ENCODE results near the gene SGSM1. TPM values are rescaled to one million over a fixed set of nuclear protein-coding genes. Genes with fewer than 3 reads are reported as not detected.

SGSM1 gene
- total and polyA plus RNA-seq, 9 of the 15 experiments (the other 6 are each of a cell fraction or from before 2014, with no cell fraction given): not detected

DNA sequence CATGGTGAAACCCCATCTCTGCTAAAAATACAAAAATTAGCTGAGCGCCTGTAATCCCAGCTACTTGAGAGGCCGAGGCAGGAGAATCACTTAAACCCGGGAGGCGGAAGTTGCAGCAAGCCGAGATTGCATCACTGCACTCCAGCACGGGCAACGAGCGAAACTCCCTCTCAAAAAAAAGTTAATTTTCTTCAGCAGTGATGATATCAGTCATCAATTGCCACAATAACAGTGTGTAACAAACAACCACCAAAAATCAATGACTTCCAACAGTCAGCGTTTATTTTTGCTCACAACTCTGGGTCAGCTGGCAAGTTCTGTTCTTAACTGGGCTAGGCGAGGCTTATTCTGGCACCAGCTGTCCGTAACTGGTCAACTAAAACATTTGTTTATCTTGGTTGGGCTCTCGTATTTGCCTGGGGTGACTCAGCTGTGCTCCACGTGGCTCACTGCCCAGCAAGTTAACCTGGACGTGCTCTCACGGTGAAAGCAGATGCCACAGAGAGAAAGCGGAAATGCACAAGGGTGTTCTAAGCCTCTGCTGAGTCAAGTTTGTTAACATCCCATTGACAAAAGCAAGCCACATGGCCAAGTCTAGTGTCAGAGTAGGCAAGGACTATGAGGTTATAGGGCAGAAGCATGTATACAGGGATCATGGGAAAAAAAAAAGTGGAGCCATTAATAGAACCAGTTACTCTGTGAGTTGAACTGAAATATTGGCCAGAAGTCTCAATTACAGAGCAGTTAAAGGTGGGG, 88.4 kb downstream of the SGSM1 start (continued):
- TF ChIP-seq, protein P1, sequence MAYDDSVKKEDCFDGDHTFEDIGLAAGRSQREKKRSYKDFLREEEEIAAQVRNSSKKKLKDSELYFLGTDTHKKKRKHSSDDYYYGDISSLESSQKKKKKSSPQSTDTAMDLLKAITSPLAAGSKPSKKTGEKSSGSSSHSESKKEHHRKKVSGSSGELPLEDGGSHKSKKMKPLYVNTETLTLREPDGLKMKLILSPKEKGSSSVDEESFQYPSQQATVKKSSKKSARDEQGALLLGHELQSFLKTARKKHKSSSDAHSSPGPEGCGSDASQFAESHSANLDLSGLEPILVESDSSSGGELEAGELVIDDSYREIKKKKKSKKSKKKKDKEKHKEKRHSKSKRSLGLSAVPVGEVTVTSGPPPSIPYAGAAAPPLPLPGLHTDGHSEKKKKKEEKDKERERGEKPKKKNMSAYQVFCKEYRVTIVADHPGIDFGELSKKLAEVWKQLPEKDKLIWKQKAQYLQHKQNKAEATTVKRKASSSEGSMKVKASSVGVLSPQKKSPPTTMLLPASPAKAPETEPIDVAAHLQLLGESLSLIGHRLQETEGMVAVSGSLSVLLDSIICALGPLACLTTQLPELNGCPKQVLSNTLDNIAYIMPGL (CRISPR knock-in tag; IDR thresholded peaks at IDR 0.05): no peak
- TF ChIP-seq, protein P2, sequence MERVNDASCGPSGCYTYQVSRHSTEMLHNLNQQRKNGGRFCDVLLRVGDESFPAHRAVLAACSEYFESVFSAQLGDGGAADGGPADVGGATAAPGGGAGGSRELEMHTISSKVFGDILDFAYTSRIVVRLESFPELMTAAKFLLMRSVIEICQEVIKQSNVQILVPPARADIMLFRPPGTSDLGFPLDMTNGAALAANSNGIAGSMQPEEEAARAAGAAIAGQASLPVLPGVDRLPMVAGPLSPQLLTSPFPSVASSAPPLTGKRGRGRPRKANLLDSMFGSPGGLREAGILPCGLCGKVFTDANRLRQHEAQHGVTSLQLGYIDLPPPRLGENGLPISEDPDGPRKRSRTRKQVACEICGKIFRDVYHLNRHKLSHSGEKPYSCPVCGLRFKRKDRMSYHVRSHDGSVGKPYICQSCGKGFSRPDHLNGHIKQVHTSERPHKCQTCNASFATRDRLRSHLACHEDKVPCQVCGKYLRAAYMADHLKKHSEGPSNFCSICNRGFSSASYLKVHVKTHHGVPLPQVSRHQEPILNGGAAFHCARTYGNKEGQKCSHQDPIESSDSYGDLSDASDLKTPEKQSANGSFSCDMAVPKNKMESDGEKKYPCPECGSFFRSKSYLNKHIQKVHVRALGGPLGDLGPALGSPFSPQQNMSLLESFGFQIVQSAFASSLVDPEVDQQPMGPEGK (CRISPR knock-in tag; IDR thresholded peaks at IDR 0.05; ENCODE audit: borderline replicate concordance): no peak
- no peak for TF ChIP-seq ZNF445 (CRISPR knock-in tag; IDR thresholded peaks at IDR 0.05; ENCODE audit: low read depth)
- no peak for TF ChIP-seq EGR1 (conservative IDR thresholded peaks at IDR 0.05)
- TF ChIP-seq NR2C1 (IDR thresholded peaks at IDR 0.05): 0 out of 2 replicates have a peak, but pooled peaks have one; percentile 28
- TF ChIP-seq NR2C1 (tag; IDR thresholded peaks at IDR 0.05): no peak
- TF ChIP-seq MTA2 (IDR thresholded peaks at IDR 0.05; ENCODE audit: low read depth): no peak
- TF ChIP-seq FOSL1 (tag; conservative IDR thresholded peaks at IDR 0.05): peak; percentile 74
- TF ChIP-seq, protein P3, sequence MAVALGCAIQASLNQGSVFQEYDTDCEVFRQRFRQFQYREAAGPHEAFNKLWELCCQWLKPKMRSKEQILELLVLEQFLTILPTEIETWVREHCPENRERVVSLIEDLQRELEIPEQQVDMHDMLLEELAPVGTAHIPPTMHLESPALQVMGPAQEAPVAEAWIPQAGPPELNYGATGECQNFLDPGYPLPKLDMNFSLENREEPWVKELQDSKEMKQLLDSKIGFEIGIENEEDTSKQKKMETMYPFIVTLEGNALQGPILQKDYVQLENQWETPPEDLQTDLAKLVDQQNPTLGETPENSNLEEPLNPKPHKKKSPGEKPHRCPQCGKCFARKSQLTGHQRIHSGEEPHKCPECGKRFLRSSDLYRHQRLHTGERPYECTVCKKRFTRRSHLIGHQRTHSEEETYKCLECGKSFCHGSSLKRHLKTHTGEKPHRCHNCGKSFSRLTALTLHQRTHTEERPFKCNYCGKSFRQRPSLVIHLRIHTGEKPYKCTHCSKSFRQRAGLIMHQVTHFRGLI (CRISPR knock-in tag; IDR thresholded peaks at IDR 0.05): peak; percentile 36; the same call in 1 of the 2 replicates
- peak; percentile 68 for TF ChIP-seq MYC (IDR thresholded peaks at IDR 0.05; ENCODE audit: low read depth, low read length)
- no peak for TF ChIP-seq MYC (CRISPR knock-in tag; IDR thresholded peaks at IDR 0.05; ENCODE audit: borderline replicate concordance, low read depth)
- no peak for TF ChIP-seq ZNF583 (CRISPR knock-in tag; IDR thresholded peaks at IDR 0.05)
- TF ChIP-seq CBX1 (IDR thresholded peaks at IDR 0.05; ENCODE audit: low read depth): no peak
- TF ChIP-seq MTF1 (CRISPR knock-in tag; IDR thresholded peaks at IDR 0.05; ENCODE audit: borderline replicate concordance): no peak
- no peak for TF ChIP-seq PHF20 (IDR thresholded peaks at IDR 0.05; ENCODE audit: partially characterized antibody)
- TF ChIP-seq C11orf30 (IDR thresholded peaks at IDR 0.05; ENCODE audit: low read depth): peak; percentile 40; the same call in 1 of the 2 replicates
- TF ChIP-seq, protein P4, sequence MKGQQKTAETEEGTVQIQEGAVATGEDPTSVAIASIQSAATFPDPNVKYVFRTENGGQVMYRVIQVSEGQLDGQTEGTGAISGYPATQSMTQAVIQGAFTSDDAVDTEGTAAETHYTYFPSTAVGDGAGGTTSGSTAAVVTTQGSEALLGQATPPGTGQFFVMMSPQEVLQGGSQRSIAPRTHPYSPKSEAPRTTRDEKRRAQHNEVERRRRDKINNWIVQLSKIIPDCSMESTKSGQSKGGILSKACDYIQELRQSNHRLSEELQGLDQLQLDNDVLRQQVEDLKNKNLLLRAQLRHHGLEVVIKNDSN (CRISPR knock-in tag; IDR thresholded peaks at IDR 0.05): peak; percentile 48; the same call in 1 of the 2 replicates
- no peak for TF ChIP-seq ILF3 (IDR thresholded peaks at IDR 0.05; ENCODE audit: borderline replicate concordance)
- TF ChIP-seq, protein P5, sequence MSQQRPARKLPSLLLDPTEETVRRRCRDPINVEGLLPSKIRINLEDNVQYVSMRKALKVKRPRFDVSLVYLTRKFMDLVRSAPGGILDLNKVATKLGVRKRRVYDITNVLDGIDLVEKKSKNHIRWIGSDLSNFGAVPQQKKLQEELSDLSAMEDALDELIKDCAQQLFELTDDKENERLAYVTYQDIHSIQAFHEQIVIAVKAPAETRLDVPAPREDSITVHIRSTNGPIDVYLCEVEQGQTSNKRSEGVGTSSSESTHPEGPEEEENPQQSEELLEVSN (IDR thresholded peaks at IDR 0.05; ENCODE audit: borderline replicate concordance in 1 of 2, extremely low read depth in 1 of 2, insufficient read depth in 1 of 2, insufficient read length in 1 of 2, low read depth in 1 of 2, low read length in 1 of 2, poor library complexity in 1 of 2, severe bottlenecking in 1 of 2): peak in 1 of 2 experiments; percentile 61
- no peak for TF ChIP-seq CBX3 (IDR thresholded peaks at IDR 0.05; ENCODE audit: borderline replicate concordance in 1 of 2, low read length in 2 of 2)
- no peak for TF ChIP-seq MCM3 (IDR thresholded peaks at IDR 0.05)
- peak; percentile 28; the same call in 1 of the 2 replicates for TF ChIP-seq CBFA2T3 (IDR thresholded peaks at IDR 0.05)
